Ovary (tissue), 9 donors: ENCODE results near the gene TAF15. TPM values are rescaled to one million over a fixed set of nuclear protein-coding genes. Genes with fewer than 3 reads are reported as not detected.

ENCODE experiments used
- DNase-seq, 5 donors: peaks; one replicate each; pipeline ENCODE4 v3.0.0-alpha.2; 2019 to 2020
- H3K27ac ChIP-seq, 2 donors: fragments of 200-600 bp; one replicate each; pipeline versions ENCODE4 v1.5.1 to v1.8.0; 2019 to 2022
- H3K27me3 ChIP-seq: fragments of 200-600 bp; one replicate; pipeline ENCODE4 v1.8.0; 2022
- H3K36me3 ChIP-seq: fragments of 200-600 bp; sonication (generic); one replicate; pipeline ENCODE4 v1.5.1; 2019
- H3K4me1 ChIP-seq: one replicate; pipeline ENCODE4 v1.8.1; 2013; ENCODE audit warnings: mild to moderate bottlenecking, moderate library complexity; ENCODE audit not compliant: insufficient read depth
- H3K4me3 ChIP-seq: fragments of 200-600 bp; sonication (generic); one replicate; pipeline ENCODE4 v1.5.1; 2017
- H3K9me3 ChIP-seq, 2 donors: fragments of 200-600 bp in 1 of 2; sonication (generic) in 1 of 2; one replicate each; pipeline versions ENCODE4 v1.5.1 to v1.8.1; 2013 to 2019; ENCODE audit warnings: mild to moderate bottlenecking in 1 of 2, moderate library complexity in 1 of 2
- CTCF ChIP-seq, 3 donors: fragments of 450-650 bp in 2 of 3; fragments of 200-600 bp in 1 of 3; IDR thresholded peaks; one replicate each; pipeline versions ENCODE4 v1.5.1 to v1.8.0; 2016 to 2022; ENCODE audit warnings: antibody characterized with exemption in 3 of 3, mild to moderate bottlenecking in 1 of 3
- EP300 ChIP-seq: sonication (generic); formaldehyde crosslinking; IDR thresholded peaks from one replicate; pipeline ENCODE4 v1.6.1; 2017; ENCODE audit warnings: antibody characterized with exemption
- POLR2A ChIP-seq: fragments of 450-650 bp; IDR thresholded peaks from one replicate; pipeline ENCODE4 v1.6.1; 2017; ENCODE audit warnings: antibody characterized with exemption, mild to moderate bottlenecking, moderate library complexity
- WGBS, 3 donors: extraction: QIAGEN DNeasy Blood & Tissue Kit in 1 of 3; methylation state at CpG; one replicate each; pipeline versions ENCODE4 v1.1.5 to v1.1.7; 2013 to 2017; 5-methylcytosine and 5-hydroxymethylcytosine counted together
- intact Hi-C, 4 donors: fragments of 100-400 bp; cut with DNase I; formaldehyde crosslinking; loops; one replicate each; pipeline versions ENCODE4 v1.11.0 to v1.15.1; 2022 to 2023
- polyA plus RNA-seq, 2 donors: library from polyadenylated mRNA; stranded (reverse); fragments of 200-250 nt in 1 of 2; fragments of 350-450 nt in 1 of 2; fragmentation: Illumina TruSeq in 1 of 2; extraction: RNeasy Lipid Tissue Mini Kit (QIAGEN cat#74804) in 1 of 2; gene quantifications; one replicate each; pipeline ENCODE4 v1.2.3, GENCODE V29; 2013 to 2014
- total RNA-seq, 7 donors: library from RNA; depleted of rRNA in 2 of 7; stranded (reverse); fragments of >200 nt in 2 of 7; fragmentation: NEBNext Ultra II Directional in 3 of 7; extraction: Animal tissue kit (Norgen Biotek cat#: 25700) in 3 of 7; gene quantifications; one replicate each; pipeline versions ENCODE4 v1.1.0 to v1.2.4, GENCODE V29; 2016 to 2023
- donor health status: DM: no; HTN: no; CAD: no; lungs with moderate emphysema.
- donor health status: DM: no; HTN: no; CAD: no.
- donor health status: Bipolar disorder and iron deficiency.
- donor health status: DM: yes; HTN: yes; CAD: no.
- donor health status: DM: no; HTN: no; CAD: no.
- donor health status: DM: yes; HTN: yes; CAD: no.

Gene TAF15
- total and polyA plus RNA-seq, 9 donors = 30.2 to 223 (median 126) TPM

DNA sequence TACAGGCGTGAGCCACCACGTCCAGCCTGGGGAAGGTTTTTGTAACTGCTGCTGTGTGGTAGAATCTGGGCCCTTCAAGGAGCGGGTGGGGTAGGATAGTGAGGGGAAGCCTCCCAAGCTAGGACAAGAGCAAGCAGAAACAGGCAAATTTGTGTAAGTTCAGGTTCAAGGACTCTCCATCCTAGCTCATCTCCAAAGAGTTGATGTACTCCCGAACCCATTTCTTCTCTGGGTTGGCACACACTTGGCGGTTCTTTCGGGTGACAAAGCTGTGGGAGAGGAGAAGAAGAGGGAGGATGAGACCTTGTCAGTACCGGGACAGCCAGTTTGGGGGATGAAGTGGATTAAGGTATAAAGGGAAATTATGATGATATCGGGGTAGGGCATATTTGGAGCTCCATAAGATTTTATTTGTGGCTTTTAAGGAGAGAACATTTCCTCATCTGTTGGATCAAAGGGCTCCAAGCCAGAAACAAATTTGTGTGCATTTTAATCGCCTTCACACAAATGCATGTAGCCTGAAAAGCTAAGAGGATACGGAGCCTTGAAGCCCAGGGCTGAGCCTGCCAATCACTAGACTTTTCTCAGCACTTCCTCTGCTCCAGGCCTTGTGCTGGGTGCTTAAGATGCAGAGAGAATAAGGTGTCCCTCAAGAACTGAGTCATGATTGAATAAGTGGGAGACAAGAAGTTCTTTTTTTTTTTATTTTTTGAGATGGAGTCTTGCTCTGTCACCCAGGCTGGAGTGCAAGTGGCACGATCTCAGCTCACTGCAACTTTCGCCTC is 63.1 kb downstream of the TAF15 start:
- Histone ChIP-seq H3K4me1 (no peaks in the 10 kb centered on the region), H3K27ac (no peak overlapping the region), H3K27me3 (no peaks in the 10 kb centered on the region), H3K36me3 (no peaks in the 10 kb centered on the region), H3K9me3 (no peaks in the 10 kb centered on the region), H3K4me3 (no peak overlapping the region)
- intact Hi-C loops = no loop called here
- TF ChIP-seq POLR2A (no peak), EP300 (no peak), CTCF (IDR thresholded peaks at IDR 0.05) (no peak)
- DNase-seq = no peak
- WGBS, 3 donors = 92 to 94% (median 92%) methylated on average over 12 of the region's 12 CpGs

GRCh38 chr17:35875072-35875799 is 66.0 kb downstream of the TAF15 start:
- Histone ChIP-seq H3K27me3 (no peaks in the 10 kb centered on the region), H3K4me3 (no peak overlapping the region), H3K27ac (no peak overlapping the region), H3K36me3 (no peaks in the 10 kb centered on the region), H3K4me1 (no peaks in the 10 kb centered on the region), H3K9me3 (no peaks in the 10 kb centered on the region)
- TF ChIP-seq CTCF (IDR thresholded peaks at IDR 0.05) = no peak
- no peak for TF ChIP-seq EP300
- no peak for TF ChIP-seq POLR2A
- no peak for DNase-seq
- intact Hi-C loops = no loop called here
- 34 to 46% (median 36%) methylated on average over 5 of the region's 5 CpGs for WGBS, 3 donors

DNA sequence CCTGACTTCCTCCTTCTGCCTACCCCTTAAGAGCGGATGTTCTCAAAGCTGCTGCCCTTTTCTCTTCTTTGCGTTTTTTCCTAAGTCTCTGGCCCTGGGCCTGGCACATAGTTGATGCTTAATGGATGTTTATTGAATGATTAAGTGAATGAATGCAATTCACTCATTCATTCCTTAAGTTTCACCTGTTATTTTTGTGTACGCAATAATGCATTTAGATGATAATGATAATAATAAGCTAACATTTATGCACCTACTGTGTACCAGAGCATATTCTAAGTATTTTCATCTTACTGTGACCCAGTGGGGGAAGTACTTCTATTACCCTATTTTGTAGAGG is 66.5 kb downstream of the TAF15 start:
- no peaks in the 10 kb centered on the region for H3K9me3 ChIP-seq
- no peaks in the 10 kb centered on the region for H3K4me1 ChIP-seq
- DNase-seq = no peak
- no peaks in the 10 kb centered on the region for H3K36me3 ChIP-seq
- intact Hi-C loops = no loop called here
- 62 to 71% (median 68%) methylated on average over 3 of the region's 3 CpGs for WGBS, 3 donors
- H3K4me3 ChIP-seq = no peak overlapping the region
- TF ChIP-seq EP300 = no peak
- TF ChIP-seq POLR2A = no peak
- no peak for TF ChIP-seq CTCF (IDR thresholded peaks at IDR 0.05)
- H3K27me3 ChIP-seq = no peaks in the 10 kb centered on the region
- no peak overlapping the region for H3K27ac ChIP-seq

GRCh38 chr17:35876534-35876933 is 67.2 kb downstream of the TAF15 start:
- no peak overlapping the region for H3K4me3 ChIP-seq
- H3K4me1 ChIP-seq = no peaks in the 10 kb centered on the region
- H3K27me3 ChIP-seq = no peaks in the 10 kb centered on the region
- H3K9me3 ChIP-seq = no peaks in the 10 kb centered on the region
- DNase-seq = no peak
- H3K36me3 ChIP-seq = no peaks in the 10 kb centered on the region
- WGBS, 3 donors = 73 to 83% (median 76%) methylated on average over 3 of the region's 3 CpGs
- intact Hi-C loops = no loop called here
- no peak overlapping the region for H3K27ac ChIP-seq
- TF ChIP-seq EP300 (no peak), POLR2A (no peak), CTCF (IDR thresholded peaks at IDR 0.05) (no peak)
